ENCODE results near the gene VAMP5. TPM values are rescaled to one million over a fixed set of nuclear protein-coding genes. Genes with fewer than 3 reads are reported as not detected.
A peak's percentile ranks its signal among the peaks of the same experiment; 100 is the strongest.

VAMP5 gene
- total and polyA plus RNA-seq, 9 of the 15 experiments (the other 6 are each of a cell fraction or from before 2014, with no cell fraction given): 0.54 to 1.9 (median 1.5) TPM; not detected in 2

- TF ChIP-seq FOXP4 (CRISPR knock-in tag; IDR thresholded peaks at IDR 0.05; ENCODE audit: borderline replicate concordance) (no peak), EP400 (IDR thresholded peaks at IDR 0.05) (0 out of 2 replicates have a peak, but pooled peaks have one; percentile 9), LARP7 (IDR thresholded peaks at IDR 0.05) (peak; percentile 72; the same call in 1 of the 2 replicates), ELK3 (CRISPR knock-in tag; IDR thresholded peaks at IDR 0.05) (no peak), GMEB1 (CRISPR knock-in tag; IDR thresholded peaks at IDR 0.05) (no peak), DDX20 (tag; IDR thresholded peaks at IDR 0.05; ENCODE audit: low read depth) (no peak)
Observed at GRCh38 chr2:85596026-85596333, 11.7 kb downstream of the VAMP5 start (continued).

Data from K562 (cell line).